ENCODE measurements around the gene SNRNP200.

- TF ChIP-seq POLR2A (IDR thresholded peaks at IDR 0.05) (no peak), CTCF (IDR thresholded peaks at IDR 0.05 in 4 of 5, conservative IDR thresholded peaks at IDR 0.05 in 1 of 5) (no peak)
Measured at GRCh38 chr2:96316999-96317398, 11.7 kb upstream of the SNRNP200 start.

Data from gastrocnemius medialis (tissue), 4 donors.